Measurements from ENCODE around the gene SLC7A7. TPM values are rescaled to one million over a fixed set of nuclear protein-coding genes. Genes with fewer than 3 reads are reported as not detected.

SLC7A7 gene
- total and polyA plus RNA-seq, 2 of the 13 experiments (the other 11 are each of a cell fraction or from before 2014, with no cell fraction given) = 0.13 to 0.63 TPM

DNA sequence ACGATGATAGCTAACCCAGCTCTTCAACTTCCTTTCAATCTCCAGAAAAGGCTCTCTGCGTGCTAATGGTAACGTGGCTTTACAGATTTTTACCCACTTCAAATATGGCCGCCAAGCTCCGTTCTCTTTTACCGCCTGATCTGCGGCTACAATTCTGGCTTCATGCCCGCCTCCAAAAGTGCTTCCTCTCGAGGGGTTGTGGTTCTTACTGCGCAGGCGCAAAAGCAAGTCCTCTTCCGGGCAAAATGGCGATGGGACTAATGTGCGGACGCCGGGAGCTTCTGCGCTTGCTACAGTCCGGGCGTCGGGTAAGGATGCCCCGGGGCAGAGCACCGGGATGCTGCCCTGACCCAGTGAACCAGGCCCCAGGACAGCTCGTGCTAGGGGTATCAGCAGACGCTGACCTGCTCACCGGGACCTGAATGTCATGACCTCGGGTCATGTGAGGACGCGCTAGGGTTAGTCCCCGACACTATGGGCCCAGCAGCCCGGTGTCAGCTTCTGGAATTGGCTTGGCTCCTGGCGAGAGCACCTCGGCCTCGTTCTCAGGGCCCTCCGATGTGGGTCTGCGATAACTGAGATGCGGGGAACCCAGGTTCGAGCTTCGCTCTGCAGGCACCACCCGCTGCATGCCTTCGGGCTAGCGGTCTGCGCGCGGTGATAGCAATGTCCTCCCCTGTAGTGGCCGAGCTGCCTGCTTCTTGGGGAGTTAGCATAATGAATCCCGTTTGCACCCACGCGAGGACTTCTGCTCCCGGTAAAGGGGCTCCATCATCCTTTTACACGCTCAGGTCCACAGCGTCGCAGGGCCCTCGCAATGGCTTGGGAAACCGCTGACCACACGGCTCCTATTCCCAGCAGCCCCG is 48.5 kb downstream of the SLC7A7 start, which contains the start of gene OXA1L (continued):
- TF ChIP-seq MXI1 (IDR thresholded peaks at IDR 0.05; ENCODE audit: borderline replicate concordance, low read depth, low read length) (peak; percentile 77; the same call in 2 of the 3 replicates), NFATC3 (CRISPR knock-in tag; IDR thresholded peaks at IDR 0.05) (peak; percentile 98; the same call in 1 of the 2 replicates), CENPT (CRISPR knock-in tag; IDR thresholded peaks at IDR 0.05; ENCODE audit: low read depth) (peak; percentile 95), ZNF7 (CRISPR knock-in tag; IDR thresholded peaks at IDR 0.05) (peak; percentile 22), TCF12 (IDR thresholded peaks at IDR 0.05) (no peak), TCF12 (CRISPR knock-in tag; IDR thresholded peaks at IDR 0.05) (peak; percentile 98), MLLT10 (CRISPR knock-in tag; IDR thresholded peaks at IDR 0.05) (no peak), PHF20 (CRISPR knock-in tag; IDR thresholded peaks at IDR 0.05) (peak; percentile 94), PHF5A (CRISPR knock-in tag; IDR thresholded peaks at IDR 0.05; ENCODE audit: low read depth, unreplicated experiment) (peak; percentile 97), FOXK2 (IDR thresholded peaks at IDR 0.05) (no peak), ZSCAN25 (CRISPR knock-in tag; IDR thresholded peaks at IDR 0.05) (peak; percentile 78; the same call in 1 of the 2 replicates), ADNP (CRISPR knock-in tag; IDR thresholded peaks at IDR 0.05) (no peak), ZMAT3 (CRISPR knock-in tag; conservative IDR thresholded peaks at IDR 0.05) (peak; percentile 84), ZNF75D (CRISPR knock-in tag; IDR thresholded peaks at IDR 0.05; ENCODE audit: borderline replicate concordance) (peak; percentile 95; the same call in 1 of the 2 replicates), ZNF180 (CRISPR knock-in tag; IDR thresholded peaks at IDR 0.05; ENCODE audit: borderline replicate concordance, low read depth) (peak; percentile 38; the same call in 1 of the 2 replicates), ZNF101 (CRISPR knock-in tag; IDR thresholded peaks at IDR 0.05; ENCODE audit: borderline replicate concordance, low read depth) (peak; percentile 92; the same call in 1 of the 2 replicates), ZNF230 (CRISPR knock-in tag; IDR thresholded peaks at IDR 0.05) (peak; percentile 99), NFKB2 (CRISPR knock-in tag; IDR thresholded peaks at IDR 0.05; ENCODE audit: borderline replicate concordance) (peak; percentile 97; the same call in 1 of the 2 replicates), AKAP8 (CRISPR knock-in tag; IDR thresholded peaks at IDR 0.05) (peak; percentile 34; the same call in 1 of the 2 replicates), GABPA (IDR thresholded peaks at IDR 0.05; ENCODE audit: low read depth, low read length) (peak; percentile 80), GABPA (CRISPR knock-in tag; IDR thresholded peaks at IDR 0.05; ENCODE audit: low read depth) (peak; percentile 98), RFXANK (CRISPR knock-in tag; IDR thresholded peaks at IDR 0.05) (peak; percentile 64)
- TF ChIP-seq, protein P1, sequence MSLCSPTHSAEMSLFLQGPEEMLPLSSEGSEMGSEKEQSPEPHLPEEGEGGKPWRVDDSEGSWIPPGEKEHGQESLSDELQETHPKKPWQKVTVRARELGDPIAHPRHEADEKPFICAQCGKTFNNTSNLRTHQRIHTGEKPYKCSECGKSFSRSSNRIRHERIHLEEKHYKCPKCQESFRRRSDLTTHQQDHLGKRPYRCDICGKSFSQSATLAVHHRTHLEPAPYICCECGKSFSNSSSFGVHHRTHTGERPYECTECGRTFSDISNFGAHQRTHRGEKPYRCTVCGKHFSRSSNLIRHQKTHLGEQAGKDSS (CRISPR knock-in tag; IDR thresholded peaks at IDR 0.05; ENCODE audit: borderline replicate concordance, low read depth) = peak; percentile 93
- TF ChIP-seq, protein P2, sequence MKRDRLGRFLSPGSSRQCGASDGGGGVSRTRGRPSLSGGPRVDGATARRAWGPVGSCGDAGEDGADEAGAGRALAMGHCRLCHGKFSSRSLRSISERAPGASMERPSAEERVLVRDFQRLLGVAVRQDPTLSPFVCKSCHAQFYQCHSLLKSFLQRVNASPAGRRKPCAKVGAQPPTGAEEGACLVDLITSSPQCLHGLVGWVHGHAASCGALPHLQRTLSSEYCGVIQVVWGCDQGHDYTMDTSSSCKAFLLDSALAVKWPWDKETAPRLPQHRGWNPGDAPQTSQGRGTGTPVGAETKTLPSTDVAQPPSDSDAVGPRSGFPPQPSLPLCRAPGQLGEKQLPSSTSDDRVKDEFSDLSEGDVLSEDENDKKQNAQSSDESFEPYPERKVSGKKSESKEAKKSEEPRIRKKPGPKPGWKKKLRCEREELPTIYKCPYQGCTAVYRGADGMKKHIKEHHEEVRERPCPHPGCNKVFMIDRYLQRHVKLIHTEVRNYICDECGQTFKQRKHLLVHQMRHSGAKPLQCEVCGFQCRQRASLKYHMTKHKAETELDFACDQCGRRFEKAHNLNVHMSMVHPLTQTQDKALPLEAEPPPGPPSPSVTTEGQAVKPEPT (CRISPR knock-in tag; IDR thresholded peaks at IDR 0.05; ENCODE audit: low read depth) = peak; percentile 98
- TF ChIP-seq, protein P3, sequence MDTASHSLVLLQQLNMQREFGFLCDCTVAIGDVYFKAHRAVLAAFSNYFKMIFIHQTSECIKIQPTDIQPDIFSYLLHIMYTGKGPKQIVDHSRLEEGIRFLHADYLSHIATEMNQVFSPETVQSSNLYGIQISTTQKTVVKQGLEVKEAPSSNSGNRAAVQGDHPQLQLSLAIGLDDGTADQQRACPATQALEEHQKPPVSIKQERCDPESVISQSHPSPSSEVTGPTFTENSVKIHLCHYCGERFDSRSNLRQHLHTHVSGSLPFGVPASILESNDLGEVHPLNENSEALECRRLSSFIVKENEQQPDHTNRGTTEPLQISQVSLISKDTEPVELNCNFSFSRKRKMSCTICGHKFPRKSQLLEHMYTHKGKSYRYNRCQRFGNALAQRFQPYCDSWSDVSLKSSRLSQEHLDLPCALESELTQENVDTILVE (CRISPR knock-in tag; IDR thresholded peaks at IDR 0.05) = 0 out of 2 replicates have a peak, but pooled peaks have one; percentile 65
- TF ChIP-seq, protein P4, sequence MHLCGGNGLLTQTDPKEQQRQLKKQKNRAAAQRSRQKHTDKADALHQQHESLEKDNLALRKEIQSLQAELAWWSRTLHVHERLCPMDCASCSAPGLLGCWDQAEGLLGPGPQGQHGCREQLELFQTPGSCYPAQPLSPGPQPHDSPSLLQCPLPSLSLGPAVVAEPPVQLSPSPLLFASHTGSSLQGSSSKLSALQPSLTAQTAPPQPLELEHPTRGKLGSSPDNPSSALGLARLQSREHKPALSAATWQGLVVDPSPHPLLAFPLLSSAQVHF (CRISPR knock-in tag; IDR thresholded peaks at IDR 0.05) = peak; percentile 85; the same call in 1 of the 2 replicates
- TF ChIP-seq, protein P5, sequence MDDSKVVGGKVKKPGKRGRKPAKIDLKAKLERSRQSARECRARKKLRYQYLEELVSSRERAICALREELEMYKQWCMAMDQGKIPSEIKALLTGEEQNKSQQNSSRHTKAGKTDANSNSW (CRISPR knock-in tag; IDR thresholded peaks at IDR 0.05; ENCODE audit: borderline replicate concordance) = peak; percentile 92; the same call in 1 of the 2 replicates

Data from HepG2 (cell line).